ENCODE results near the gene DDO. TPM values are rescaled to one million over a fixed set of nuclear protein-coding genes. Genes with fewer than 3 reads are reported as not detected.
A peak's percentile ranks its signal among the peaks of the same experiment; 100 is the strongest.
"Not testable (repeated sequence)": the region's sequence is repeated elsewhere in the genome, so short reads cannot be mapped to it uniquely, and the experiment has no call there.

Gene DDO, protein sequence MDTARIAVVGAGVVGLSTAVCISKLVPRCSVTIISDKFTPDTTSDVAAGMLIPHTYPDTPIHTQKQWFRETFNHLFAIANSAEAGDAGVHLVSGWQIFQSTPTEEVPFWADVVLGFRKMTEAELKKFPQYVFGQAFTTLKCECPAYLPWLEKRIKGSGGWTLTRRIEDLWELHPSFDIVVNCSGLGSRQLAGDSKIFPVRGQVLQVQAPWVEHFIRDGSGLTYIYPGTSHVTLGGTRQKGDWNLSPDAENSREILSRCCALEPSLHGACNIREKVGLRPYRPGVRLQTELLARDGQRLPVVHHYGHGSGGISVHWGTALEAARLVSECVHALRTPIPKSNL
- total RNA-seq: 1 to 10 TPM in 3 of 4 donors, under 1 TPM in 1; 0.59 to 2.1 (median 1.4) TPM

GRCh38 chr6:110415086-110415916 lies at the start of gene DDO:
Gene DDO (minus strand): TSS chr6:110415575. CDS start chr6:110413462, 2,113 bp downstream.
- no peak for TF ChIP-seq EP300 (IDR thresholded peaks at IDR 0.05)
- Histone ChIP-seq H3K27ac (peak within 1 kb of the TSS; percentile 7 to 69 (median 58)), H3K9me3 (no peaks in the 10 kb centered on the region), H3K27me3 (no peaks in the 10 kb centered on the region), H3K36me3 (no peaks in the 10 kb centered on the region), H3K4me3 (peak within 1 kb of the TSS; percentile 0 to 41 (median 18)), H3K4me1 (peaks cover 0 to 11% (median 0%) of the 10 kb centered on the region in 4 donors)
- 40 to 49% methylated on average over 12 of the region's 12 CpGs for WGBS, 2 donors
- peak in 1 of 2 donors; percentile 8 for DNase-seq (ENCODE audit: low spot score in 2 of 2)

- H3K9me3 ChIP-seq: peaks cover 0 to 44% (median 9%) of the 10 kb centered on the region in 4 donors
- DNase-seq (ENCODE audit: low spot score in 2 of 2): no peak
- no peak overlapping the region for H3K27ac ChIP-seq
- H3K36me3 ChIP-seq: no peaks in the 10 kb centered on the region
- no peak overlapping the region for H3K4me3 ChIP-seq
- H3K27me3 ChIP-seq: no peaks in the 10 kb centered on the region
- WGBS, 2 donors: 57 to 61% methylated on average over 2 of the region's 2 CpGs
- no peak for TF ChIP-seq EP300 (IDR thresholded peaks at IDR 0.05)
- no peak for TF ChIP-seq POLR2A (IDR thresholded peaks at IDR 0.05)
- TF ChIP-seq CTCF (IDR thresholded peaks at IDR 0.05): no peak
- no peaks in the 10 kb centered on the region for H3K4me1 ChIP-seq
Observed at GRCh38 chr6:110462884-110463481, 47.6 kb upstream of the DDO start.

DNA sequence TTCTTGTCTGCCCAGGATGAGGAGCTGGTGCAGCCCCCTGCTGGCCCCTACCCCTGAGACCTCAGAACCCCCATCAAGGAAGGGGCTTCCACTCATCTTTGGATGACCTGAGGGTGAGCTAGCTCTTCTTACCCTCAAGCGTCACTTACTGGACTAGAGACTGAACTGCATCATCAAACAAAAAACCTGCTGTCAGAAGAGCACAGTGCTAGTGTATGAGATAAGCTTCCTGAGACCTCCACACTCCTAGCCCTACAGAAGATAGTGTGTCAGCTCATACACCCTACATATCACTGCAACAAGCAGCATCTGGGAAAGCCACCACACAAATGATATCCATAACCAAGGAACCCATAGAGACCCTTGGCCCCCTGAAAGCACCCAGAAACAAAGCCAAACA lies 46.0 kb upstream of the DDO start:
- Histone ChIP-seq H3K9me3 (peaks cover 0 to 49% (median 9%) of the 10 kb centered on the region in 4 donors), H3K4me1 (no peaks in the 10 kb centered on the region), H3K36me3 (no peaks in the 10 kb centered on the region), H3K4me3 (no peak overlapping the region), H3K27me3 (no peaks in the 10 kb centered on the region), H3K27ac (no peak overlapping the region)
- DNase-seq (ENCODE audit: low spot score in 2 of 2): no peak
- 100% methylated on average over 1 of the region's 1 CpG for WGBS, 2 donors
- TF ChIP-seq EP300 (IDR thresholded peaks at IDR 0.05): no peak
- no peak for TF ChIP-seq CTCF (IDR thresholded peaks at IDR 0.05)
- TF ChIP-seq POLR2A (IDR thresholded peaks at IDR 0.05): no peak

GRCh38 chr6:110459137-110459536 lies 43.8 kb upstream of the DDO start:
- 87 to 91% methylated on average over 2 of the region's 2 CpGs for WGBS, 2 donors
- no peak for DNase-seq (ENCODE audit: low spot score in 2 of 2)
- Histone ChIP-seq H3K4me1 (no peaks in the 10 kb centered on the region), H3K9me3 (peaks cover 0 to 40% (median 9%) of the 10 kb centered on the region in 4 donors), H3K4me3 (no peak overlapping the region), H3K36me3 (no peaks in the 10 kb centered on the region), H3K27me3 (no peaks in the 10 kb centered on the region), H3K27ac (no peak overlapping the region)
- no peak for TF ChIP-seq POLR2A (IDR thresholded peaks at IDR 0.05)
- TF ChIP-seq EP300 (IDR thresholded peaks at IDR 0.05): no peak
- TF ChIP-seq CTCF (IDR thresholded peaks at IDR 0.05): no peak

- Histone ChIP-seq H3K4me1 (no peaks in the 10 kb centered on the region), H3K36me3 (no peaks in the 10 kb centered on the region), H3K27me3 (no peaks in the 10 kb centered on the region), H3K4me3 (no peak overlapping the region), H3K9me3 (peaks cover 0 to 33% (median 8%) of the 10 kb centered on the region in 4 donors), H3K27ac (no peak overlapping the region)
- DNase-seq (ENCODE audit: low spot score in 2 of 2): no peak
- 91 to 94% methylated on average over 1 of the region's 1 CpG for WGBS, 2 donors
- TF ChIP-seq CTCF (IDR thresholded peaks at IDR 0.05) (no peak), POLR2A (IDR thresholded peaks at IDR 0.05) (no peak), EP300 (IDR thresholded peaks at IDR 0.05) (no peak)
Observed at GRCh38 chr6:110458476-110458875, 43.1 kb upstream of the DDO start.

- WGBS, 2 donors: 80 to 85% methylated on average over 8 of the region's 8 CpGs
- not testable (repeated sequence) for H3K4me3 ChIP-seq; H3K4me1 ChIP-seq; H3K36me3 ChIP-seq; DNase-seq (ENCODE audit: low spot score in 2 of 2); H3K27ac ChIP-seq; H3K27me3 ChIP-seq
- peaks cover 0 to 25% (median 4%) of the 10 kb centered on the region in 4 donors for H3K9me3 ChIP-seq
Observed at GRCh38 chr6:110457567-110458175, 42.3 kb upstream of the DDO start.

Measured in tibial nerve (tissue), 4 donors.